HFF-Myc (cell line): ENCODE results near the gene LDB2.

Source experiments
- DNase-seq: peaks from one replicate; pipeline ENCODE4 v3.0.0-alpha.2; 2011; ENCODE audit warnings: low read depth; ENCODE audit errors: extremely low read depth
- H3K4me3 ChIP-seq: replicated peaks from 2 replicates; pipeline ENCODE4 v1.5.1; 2011; ENCODE audit warnings: low read depth, mild to moderate bottlenecking, control low read depth, low read length
- TF ChIP-seq, protein P1 (sequence below): IDR thresholded peaks from 2 replicates; pipeline ENCODE4 v1.5.1; 2012; ENCODE audit warnings: mild to moderate bottlenecking, low read depth, low read length, control low read depth; ENCODE audit errors: missing control alignments

Gene LDB2

DNA sequence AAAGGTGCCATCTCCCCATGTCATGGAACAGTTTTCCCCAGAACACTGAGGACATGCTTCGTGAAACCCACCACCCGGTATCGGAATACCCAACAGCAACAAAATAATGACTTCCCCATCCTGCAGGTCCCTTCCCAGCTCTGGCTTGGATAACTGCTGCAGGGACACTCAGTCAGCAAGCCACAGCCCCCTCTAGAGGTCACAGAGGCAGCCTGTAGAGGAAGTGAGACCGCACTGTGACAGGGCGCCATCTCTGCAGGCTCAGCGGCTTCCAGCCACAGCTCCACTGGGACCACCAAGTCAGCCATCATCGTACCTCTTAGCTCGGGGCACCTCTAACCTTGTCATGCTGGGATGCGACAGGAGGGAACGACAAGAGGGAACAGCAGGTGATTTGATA is 315.9 kb downstream of the LDB2 start:
- DNase-seq: no peak
- H3K4me3 ChIP-seq: no peak overlapping the region
- TF ChIP-seq, protein P1, sequence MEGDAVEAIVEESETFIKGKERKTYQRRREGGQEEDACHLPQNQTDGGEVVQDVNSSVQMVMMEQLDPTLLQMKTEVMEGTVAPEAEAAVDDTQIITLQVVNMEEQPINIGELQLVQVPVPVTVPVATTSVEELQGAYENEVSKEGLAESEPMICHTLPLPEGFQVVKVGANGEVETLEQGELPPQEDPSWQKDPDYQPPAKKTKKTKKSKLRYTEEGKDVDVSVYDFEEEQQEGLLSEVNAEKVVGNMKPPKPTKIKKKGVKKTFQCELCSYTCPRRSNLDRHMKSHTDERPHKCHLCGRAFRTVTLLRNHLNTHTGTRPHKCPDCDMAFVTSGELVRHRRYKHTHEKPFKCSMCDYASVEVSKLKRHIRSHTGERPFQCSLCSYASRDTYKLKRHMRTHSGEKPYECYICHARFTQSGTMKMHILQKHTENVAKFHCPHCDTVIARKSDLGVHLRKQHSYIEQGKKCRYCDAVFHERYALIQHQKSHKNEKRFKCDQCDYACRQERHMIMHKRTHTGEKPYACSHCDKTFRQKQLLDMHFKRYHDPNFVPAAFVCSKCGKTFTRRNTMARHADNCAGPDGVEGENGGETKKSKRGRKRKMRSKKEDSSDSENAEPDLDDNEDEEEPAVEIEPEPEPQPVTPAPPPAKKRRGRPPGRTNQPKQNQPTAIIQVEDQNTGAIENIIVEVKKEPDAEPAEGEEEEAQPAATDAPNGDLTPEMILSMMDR: peak; percentile 39

DNA sequence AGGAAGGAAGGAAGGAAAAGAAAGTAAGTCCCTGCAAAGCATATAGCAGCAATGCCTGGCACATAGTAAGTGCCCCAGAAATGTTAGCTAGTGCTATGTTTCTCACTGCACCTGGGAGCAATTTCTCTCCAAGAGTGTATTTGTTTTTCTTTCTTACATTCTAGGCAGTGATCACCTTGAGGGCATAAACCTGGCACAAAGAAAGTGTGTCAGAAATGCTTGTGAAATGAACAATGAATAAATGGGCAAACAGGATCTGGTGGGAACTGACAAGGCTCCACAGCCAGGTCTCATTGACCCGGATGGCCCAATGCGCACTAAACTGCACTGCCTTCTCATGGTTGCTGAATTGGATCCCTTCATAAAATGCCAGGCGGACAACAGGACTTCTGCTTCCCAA is 316.4 kb downstream of the LDB2 start:
- DNase-seq: no peak
- TF ChIP-seq, protein P1: no peak

DNA sequence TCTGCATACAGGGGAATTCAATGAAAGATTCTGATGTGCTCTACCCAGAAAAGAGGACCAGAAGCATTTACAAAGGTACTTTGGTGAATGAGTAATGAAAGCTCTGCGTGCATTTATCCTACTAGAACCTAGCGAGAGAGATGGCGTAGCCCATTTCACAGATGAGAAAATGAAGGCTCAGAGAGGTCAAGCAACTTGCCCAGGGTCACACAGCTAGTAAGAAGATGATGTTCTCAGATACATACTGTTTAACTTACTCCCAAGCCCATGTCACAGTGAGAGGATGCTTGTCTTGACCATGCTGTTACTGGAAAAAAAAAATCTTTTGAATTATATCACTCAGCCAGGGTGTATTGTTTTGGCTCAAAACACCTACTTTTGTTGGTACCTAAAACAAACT is 317.3 kb downstream of the LDB2 start:
- TF ChIP-seq, protein P1: no peak
- H3K4me3 ChIP-seq: no peak overlapping the region
- no peak for DNase-seq

More for the DNA sequence above, 316.4 kb downstream of the LDB2 start:
- H3K4me3 ChIP-seq: no peak overlapping the region

DNA sequence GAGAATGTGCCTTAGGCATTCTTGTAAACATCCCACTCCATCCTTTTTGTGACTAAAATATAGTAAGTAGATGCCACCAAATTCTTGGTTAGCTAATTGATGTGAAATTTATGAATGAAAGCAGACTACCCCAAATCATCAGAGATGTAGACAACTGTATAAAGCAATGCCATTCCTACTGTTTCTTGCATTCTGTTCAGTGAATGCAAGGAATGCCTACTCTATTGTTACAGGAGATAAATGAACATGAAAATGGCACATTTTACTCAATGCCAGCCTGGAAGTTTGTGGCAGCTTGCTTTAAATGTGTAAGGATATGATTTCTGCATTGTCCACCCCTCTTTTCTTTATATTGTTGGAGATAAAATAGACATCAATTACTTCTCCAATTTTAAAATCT is 317.9 kb downstream of the LDB2 start:
- H3K4me3 ChIP-seq: no peak overlapping the region

DNA sequence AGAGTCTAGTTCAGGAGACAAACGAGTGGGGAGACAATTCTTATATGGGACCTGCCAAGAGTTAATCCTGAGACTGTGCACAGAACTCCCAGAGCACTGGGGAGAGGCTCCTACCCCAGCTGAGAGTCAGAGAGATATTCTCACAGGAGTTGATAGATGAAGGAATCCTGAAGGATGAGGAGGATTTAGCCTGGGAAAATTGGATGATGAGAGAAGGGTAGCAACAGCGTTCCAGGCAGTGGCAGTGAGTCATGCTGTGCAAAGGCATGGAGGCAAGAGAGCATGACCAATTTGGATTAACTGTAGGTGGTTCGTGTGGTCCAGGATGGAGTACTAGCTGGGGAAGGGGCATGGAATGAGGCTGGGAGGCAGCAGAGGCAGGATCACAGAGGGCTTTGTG is 318.6 kb downstream of the LDB2 start:
- DNase-seq: no peak
- H3K4me3 ChIP-seq: no peak overlapping the region
- TF ChIP-seq, protein P1: no peak

More for the DNA sequence above, 317.9 kb downstream of the LDB2 start:
- TF ChIP-seq, protein P1: no peak
- DNase-seq: no peak

DNA sequence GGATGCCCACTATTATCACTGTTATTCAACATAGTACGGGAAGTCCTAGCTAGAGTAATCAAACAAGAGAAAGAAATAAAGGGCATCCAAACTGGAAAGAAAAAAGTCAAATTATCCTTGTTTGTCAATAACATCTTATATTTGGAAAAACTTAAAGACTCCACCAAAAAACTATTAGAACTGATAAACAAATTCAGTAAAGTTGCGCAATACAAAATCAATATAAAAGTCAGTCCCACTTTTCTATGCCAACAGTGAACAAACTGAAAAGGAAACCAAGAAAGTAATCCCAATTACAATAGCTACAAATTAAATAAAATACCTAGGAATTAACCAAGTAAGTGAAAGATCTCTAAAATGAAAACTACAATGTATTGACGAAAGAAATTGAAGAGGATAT is 321.3 kb downstream of the LDB2 start:
- TF ChIP-seq, protein P1: no peak
- DNase-seq: no peak
- no peak overlapping the region for H3K4me3 ChIP-seq

DNA sequence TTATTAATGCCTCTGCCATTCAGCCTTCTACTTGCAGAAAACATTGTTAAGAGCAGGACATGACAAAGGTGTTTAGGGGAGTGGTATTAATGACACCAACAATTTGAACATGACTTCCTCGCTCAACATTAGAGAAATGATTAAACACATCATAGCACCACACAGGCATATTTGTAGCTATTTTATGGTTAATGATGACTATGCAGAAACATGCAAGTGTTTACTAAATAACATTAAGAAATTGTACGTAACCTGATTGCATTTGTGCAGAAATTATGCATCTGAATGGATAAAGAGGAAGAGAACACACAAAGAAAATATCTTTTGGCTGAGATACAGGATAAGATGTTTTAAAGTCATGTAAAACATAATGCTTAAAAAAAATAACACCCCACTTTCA is 323.5 kb downstream of the LDB2 start:
- DNase-seq: no peak
- TF ChIP-seq, protein P1: no peak
- no peak overlapping the region for H3K4me3 ChIP-seq
